ENCODE results near the gene TADA2B.
A peak's percentile ranks its signal among the peaks of the same experiment; 100 is the strongest.

TADA2B gene

GRCh38 chr4:7066493-7066892 is 23.3 kb downstream of the TADA2B start:
- peak overlapping the region; percentile 82 for H3K4me3 ChIP-seq (ENCODE audit: low read length, poor library complexity, severe bottlenecking)
- TF ChIP-seq, protein P1, sequence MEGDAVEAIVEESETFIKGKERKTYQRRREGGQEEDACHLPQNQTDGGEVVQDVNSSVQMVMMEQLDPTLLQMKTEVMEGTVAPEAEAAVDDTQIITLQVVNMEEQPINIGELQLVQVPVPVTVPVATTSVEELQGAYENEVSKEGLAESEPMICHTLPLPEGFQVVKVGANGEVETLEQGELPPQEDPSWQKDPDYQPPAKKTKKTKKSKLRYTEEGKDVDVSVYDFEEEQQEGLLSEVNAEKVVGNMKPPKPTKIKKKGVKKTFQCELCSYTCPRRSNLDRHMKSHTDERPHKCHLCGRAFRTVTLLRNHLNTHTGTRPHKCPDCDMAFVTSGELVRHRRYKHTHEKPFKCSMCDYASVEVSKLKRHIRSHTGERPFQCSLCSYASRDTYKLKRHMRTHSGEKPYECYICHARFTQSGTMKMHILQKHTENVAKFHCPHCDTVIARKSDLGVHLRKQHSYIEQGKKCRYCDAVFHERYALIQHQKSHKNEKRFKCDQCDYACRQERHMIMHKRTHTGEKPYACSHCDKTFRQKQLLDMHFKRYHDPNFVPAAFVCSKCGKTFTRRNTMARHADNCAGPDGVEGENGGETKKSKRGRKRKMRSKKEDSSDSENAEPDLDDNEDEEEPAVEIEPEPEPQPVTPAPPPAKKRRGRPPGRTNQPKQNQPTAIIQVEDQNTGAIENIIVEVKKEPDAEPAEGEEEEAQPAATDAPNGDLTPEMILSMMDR (conservative IDR thresholded peaks at IDR 0.05; ENCODE audit: low read length) = no peak
- TF ChIP-seq EZH2phosphoT487 (IDR thresholded peaks at IDR 0.05; ENCODE audit: borderline replicate concordance) = no peak
- H2AFZ ChIP-seq (ENCODE audit: low read length) = no peak overlapping the region
- peaks cover 23% of the 10 kb centered on the region for H3K4me1 ChIP-seq (ENCODE audit: insufficient read depth, low read length, poor library complexity, severe bottlenecking)
- H3K36me3 ChIP-seq (ENCODE audit: insufficient read depth, low read length) = peaks cover 23% of the 10 kb centered on the region
- H3K9me2 ChIP-seq (replicated peaks; ENCODE audit: low read depth, low read length) = no peaks in the 10 kb centered on the region
- peaks cover 54% of the 10 kb centered on the region for H4K20me1 ChIP-seq (ENCODE audit: insufficient read depth, low read length, poor library complexity, severe bottlenecking)
- H3K9me3 ChIP-seq (ENCODE audit: insufficient read depth, low read depth, low read length) = no peaks in the 10 kb centered on the region
- no peaks in the 10 kb centered on the region for H3F3A ChIP-seq (ENCODE audit: low read depth)
- peaks cover 33% of the 10 kb centered on the region for H3K79me2 ChIP-seq (ENCODE audit: insufficient read depth, low read length)
- peak overlapping the region; percentile 100 for H3K4me2 ChIP-seq (ENCODE audit: low read depth, low read length, poor library complexity, severe bottlenecking)
- H3K27me3 ChIP-seq (ENCODE audit: insufficient read depth, low read length, poor library complexity, severe bottlenecking) = no peaks in the 10 kb centered on the region
- H3K9ac ChIP-seq (ENCODE audit: low read depth, low read length, poor library complexity, severe bottlenecking) = peak overlapping the region; percentile 83

DNA sequence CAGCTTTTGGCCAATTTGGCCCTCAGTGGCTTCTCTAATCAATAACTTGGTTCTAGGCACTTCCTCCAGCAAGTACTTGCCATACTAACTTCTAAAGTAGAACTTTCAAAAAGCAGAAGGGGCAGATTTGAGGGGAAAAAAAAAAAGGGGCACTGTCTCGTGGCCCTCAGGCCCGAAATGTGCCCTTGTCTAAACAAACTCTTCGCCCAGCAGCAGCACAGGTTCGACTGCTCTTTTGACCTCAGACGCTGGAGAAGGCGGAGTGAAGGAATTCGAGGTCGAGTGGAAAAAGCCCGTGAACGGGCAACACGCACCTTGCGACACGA is 23.9 kb downstream of the TADA2B start:
- Histone ChIP-seq H3K36me3 (ENCODE audit: insufficient read depth, low read length) (peaks cover 17% of the 10 kb centered on the region), H2AFZ (ENCODE audit: low read length) (peak overlapping the region; percentile 84; the same call in 1 of the 2 replicates), H3K4me1 (ENCODE audit: insufficient read depth, low read length, poor library complexity, severe bottlenecking) (peaks cover 23% of the 10 kb centered on the region), H4K20me1 (ENCODE audit: insufficient read depth, low read length, poor library complexity, severe bottlenecking) (peaks cover 50% of the 10 kb centered on the region), H3K27me3 (ENCODE audit: insufficient read depth, low read length, poor library complexity, severe bottlenecking) (no peaks in the 10 kb centered on the region), H3K9me3 (ENCODE audit: insufficient read depth, low read depth, low read length) (no peaks in the 10 kb centered on the region), H3K4me2 (ENCODE audit: low read depth, low read length, poor library complexity, severe bottlenecking) (peak overlapping the region; percentile 100), H3K79me2 (ENCODE audit: insufficient read depth, low read length) (peaks cover 33% of the 10 kb centered on the region), H3K9ac (ENCODE audit: low read depth, low read length, poor library complexity, severe bottlenecking) (peak overlapping the region; percentile 83), H3K9me2 (replicated peaks; ENCODE audit: low read depth, low read length) (no peaks in the 10 kb centered on the region), H3K4me3 (ENCODE audit: low read length, poor library complexity, severe bottlenecking) (peak overlapping the region; percentile 82), H3F3A (ENCODE audit: low read depth) (no peaks in the 10 kb centered on the region)
- no peak for TF ChIP-seq EZH2phosphoT487 (IDR thresholded peaks at IDR 0.05; ENCODE audit: borderline replicate concordance)
- TF ChIP-seq, protein P1 (conservative IDR thresholded peaks at IDR 0.05; ENCODE audit: low read length) = no peak

- Histone ChIP-seq H3K4me1 (ENCODE audit: insufficient read depth, low read length, poor library complexity, severe bottlenecking) (peaks cover 23% of the 10 kb centered on the region), H3K27me3 (ENCODE audit: insufficient read depth, low read length, poor library complexity, severe bottlenecking) (no peaks in the 10 kb centered on the region), H3K4me3 (ENCODE audit: low read length, poor library complexity, severe bottlenecking) (peak within 1 kb of the TSS; percentile 82), H3K36me3 (ENCODE audit: insufficient read depth, low read length) (peaks cover 15% of the 10 kb centered on the region), H3K79me2 (ENCODE audit: insufficient read depth, low read length) (peaks cover 33% of the 10 kb centered on the region), H4K20me1 (ENCODE audit: insufficient read depth, low read length, poor library complexity, severe bottlenecking) (peaks cover 50% of the 10 kb centered on the region), H3K9ac (ENCODE audit: low read depth, low read length, poor library complexity, severe bottlenecking) (peak within 1 kb of the TSS; percentile 83), H3K9me3 (ENCODE audit: insufficient read depth, low read depth, low read length) (no peaks in the 10 kb centered on the region), H2AFZ (ENCODE audit: low read length) (peak within 1 kb of the TSS; percentile 84), H3K4me2 (ENCODE audit: low read depth, low read length, poor library complexity, severe bottlenecking) (peak within 1 kb of the TSS; percentile 100), H3F3A (ENCODE audit: low read depth) (no peaks in the 10 kb centered on the region), H3K9me2 (replicated peaks; ENCODE audit: low read depth, low read length) (no peaks in the 10 kb centered on the region)
- TF ChIP-seq EZH2phosphoT487 (IDR thresholded peaks at IDR 0.05; ENCODE audit: borderline replicate concordance) = no peak
- TF ChIP-seq, protein P1 (conservative IDR thresholded peaks at IDR 0.05; ENCODE audit: low read length) = no peak
These were observed 24.5 kb downstream of the TADA2B start, which contains the start of gene GRPEL1 for GRCh38 chr4:7067452-7068278. TSS of gene GRPEL1 (minus strand) at chr4:7068064. CDS start at chr4:7068032, 32 bp downstream.

Data from Loucy (cell line).